Kidney (tissue), 14 donors: Measurements from ENCODE around the gene AEN. TPM values are rescaled to one million over a fixed set of nuclear protein-coding genes. Genes with fewer than 3 reads are reported as not detected.

Experiments used
- DNase-seq, 5 donors: peaks; one replicate each; pipeline ENCODE4 v3.0.0-alpha.2; 2013 to 2020
- FAIRE-seq: peaks from 2 replicates; lab custom pipeline; 2012; peaks lifted over from hg19 to GRCh38; lab: Jason Lieb, UNC
- H3K27ac ChIP-seq, 2 donors: one replicate each; pipeline ENCODE4 v1.7.0; 2013; ENCODE audit warnings: low read depth in 2 of 2, low read length in 2 of 2, inconsistent platforms in 1 of 2
- H3K27me3 ChIP-seq: one replicate; pipeline ENCODE4 v1.7.1; 2013; ENCODE audit warnings: low read length, inconsistent platforms; ENCODE audit not compliant: control insufficient read depth, insufficient read depth
- H3K36me3 ChIP-seq, 3 donors: one replicate each; pipeline versions ENCODE4 v1.7.0 to v1.7.1; 2013; ENCODE audit warnings: low read length in 3 of 3, control low read depth in 1 of 3, inconsistent platforms in 1 of 3; ENCODE audit not compliant: insufficient read depth in 3 of 3, control insufficient read depth in 2 of 3
- H3K4me1 ChIP-seq, 3 donors: one replicate each; pipeline versions ENCODE4 v1.7.0 to v1.7.1; 2013; ENCODE audit warnings: low read length in 3 of 3, inconsistent platforms in 1 of 3, low read depth in 1 of 3; ENCODE audit not compliant: control insufficient read depth in 2 of 3, insufficient read depth in 2 of 3
- H3K4me3 ChIP-seq, 3 donors: one replicate each; pipeline versions ENCODE4 v1.7.0 to v1.8.1; 2013; ENCODE audit warnings: low read length in 3 of 3, control low read depth in 1 of 3, inconsistent platforms in 1 of 3
- H3K9ac ChIP-seq, 3 donors: one replicate each; pipeline versions ENCODE4 v1.7.0 to v1.7.1; 2013; ENCODE audit warnings: low read length in 3 of 3, control low read depth in 1 of 3, inconsistent platforms in 1 of 3
- H3K9me3 ChIP-seq, 3 donors: one replicate each; pipeline versions ENCODE4 v1.7.0 to v1.7.1; 2013; ENCODE audit warnings: low read length in 3 of 3, control low read depth in 1 of 3, inconsistent platforms in 1 of 3; ENCODE audit not compliant: control insufficient read depth in 2 of 3, insufficient read depth in 1 of 3
- CTCF ChIP-seq: IDR thresholded peaks from 3 replicates; pipeline ENCODE4 v1.5.1; 2012; ENCODE audit warnings: mild to moderate bottlenecking, moderate library complexity, borderline replicate concordance; ENCODE audit not compliant: insufficient read depth; ENCODE audit errors: extremely low read depth
- intact Hi-C: fragments of 100-400 bp; cut with DNase I; formaldehyde crosslinking; loops from one replicate; pipeline ENCODE4 v1.11.1; 2022
- polyA plus RNA-seq: library from polyadenylated mRNA; stranded (reverse); fragments of 350-450 nt; fragmentation: Illumina TruSeq; extraction: RNeasy Lipid Tissue Mini Kit (QIAGEN cat#74804); gene quantifications from one replicate; pipeline ENCODE4 v1.2.3, GENCODE V29; 2014; ENCODE audit warnings: low read depth, low replicate concordance; ENCODE audit not compliant: insufficient read depth
- total RNA-seq: library from RNA; stranded (reverse); fragmentation: NEBNext Ultra II Directional; extraction: Animal tissue kit (Norgen Biotek cat#: 25700); gene quantifications from one replicate; pipeline ENCODE4 v1.2.1, GENCODE V29; 2021
- donor health status: control.
- donor health status: control.
- donor health status: control.
- donor health status: control.
- donor health status: control.
- donor health status: DM: yes; HTN: yes; CAD: no.
- donor health status: Normal renal cell carcinoma (clear cell type).

The AEN gene
- total and polyA plus RNA-seq, 2 donors from 2014 or later, result 6.2 to 17.4 TPM

- Histone ChIP-seq H3K36me3 (no peaks in the 10 kb centered on the region), H3K9ac (no peak overlapping the region), H3K4me1 (peaks cover 0 to 4% (median 0%) of the 10 kb centered on the region in 3 donors), H3K27ac (no peak overlapping the region), H3K9me3 (no peaks in the 10 kb centered on the region), H3K4me3 (no peak overlapping the region), H3K27me3 (peaks cover 26% of the 10 kb centered on the region)
- intact Hi-C loops, result no loop called here
- DNase-seq (no peak), FAIRE-seq (no peak)
- no peak for TF ChIP-seq CTCF
Observed at GRCh38 chr15:88608607-88609181, 12.4 kb upstream of the AEN start.

- FAIRE-seq, result no peak
- H3K36me3 ChIP-seq, result no peaks in the 10 kb centered on the region
- no peak overlapping the region for H3K27ac ChIP-seq
- H3K4me1 ChIP-seq, result peaks cover 0 to 4% (median 0%) of the 10 kb centered on the region in 3 donors
- intact Hi-C loops, result no loop called here
- H3K9ac ChIP-seq, result no peak overlapping the region
- no peak for DNase-seq
- H3K4me3 ChIP-seq, result no peak overlapping the region
- no peaks in the 10 kb centered on the region for H3K9me3 ChIP-seq
- H3K27me3 ChIP-seq, result peaks cover 22% of the 10 kb centered on the region
- no peak for TF ChIP-seq CTCF
Observed at GRCh38 chr15:88609344-88610090, 11.6 kb upstream of the AEN start.

- DNase-seq (no peak), FAIRE-seq (no peak)
- no peak for TF ChIP-seq CTCF
- Histone ChIP-seq H3K9ac (no peak overlapping the region), H3K36me3 (no peaks in the 10 kb centered on the region), H3K4me1 (peaks cover 0 to 2% (median 0%) of the 10 kb centered on the region in 3 donors), H3K27me3 (peaks cover 19% of the 10 kb centered on the region), H3K9me3 (no peaks in the 10 kb centered on the region), H3K4me3 (no peak overlapping the region), H3K27ac (no peak overlapping the region)
- intact Hi-C loops, result no loop called here
Observed at GRCh38 chr15:88610701-88611231, 10.4 kb upstream of the AEN start.
